ENCODE data around the gene DPF3.

The DPF3 gene

GRCh38 chr14:72740966-72741825, 152.7 kb downstream of the DPF3 start:
- DNase-seq (ENCODE audit: low read depth), result no peak

GRCh38 chr14:72740504-72740961, 153.4 kb downstream of the DPF3 start:
- DNase-seq (ENCODE audit: low read depth), result no peak

- DNase-seq (ENCODE audit: low read depth), result no peak
Observed at GRCh38 chr14:72739446-72740405, 154.2 kb downstream of the DPF3 start.

GRCh38 chr14:72738161-72738611, 155.7 kb downstream of the DPF3 start:
- no peak for DNase-seq (ENCODE audit: low read depth)

GRCh38 chr14:72737560-72737943, 156.3 kb downstream of the DPF3 start:
- DNase-seq (ENCODE audit: low read depth), result no peak

- DNase-seq (ENCODE audit: low read depth), result no peak
Observed at GRCh38 chr14:72736786-72737559, 156.9 kb downstream of the DPF3 start.

GRCh38 chr14:72736308-72736707, 157.6 kb downstream of the DPF3 start:
- DNase-seq (ENCODE audit: low read depth), result no peak

GRCh38 chr14:72732022-72732780, 161.7 kb downstream of the DPF3 start:
- no peak for DNase-seq (ENCODE audit: low read depth)

GRCh38 chr14:72731252-72732020, 162.5 kb downstream of the DPF3 start:
- DNase-seq (ENCODE audit: low read depth), result no peak

- DNase-seq (ENCODE audit: low read depth), result no peak
Observed at GRCh38 chr14:72730468-72730867, 163.4 kb downstream of the DPF3 start.

- DNase-seq (ENCODE audit: low read depth), result no peak
Observed at GRCh38 chr14:72726444-72726843, 167.5 kb downstream of the DPF3 start.

GRCh38 chr14:72723858-72724530, 169.9 kb downstream of the DPF3 start:
- DNase-seq (ENCODE audit: low read depth), result no peak

GRCh38 chr14:72722201-72722785, 171.6 kb downstream of the DPF3 start:
- no peak for DNase-seq (ENCODE audit: low read depth)

GRCh38 chr14:72721083-72721482, 172.8 kb downstream of the DPF3 start:
- DNase-seq (ENCODE audit: low read depth), result no peak

GRCh38 chr14:72717220-72717619, 176.7 kb downstream of the DPF3 start:
- no peak for DNase-seq (ENCODE audit: low read depth)

GRCh38 chr14:72716476-72716875, 177.4 kb downstream of the DPF3 start:
- no peak for DNase-seq (ENCODE audit: low read depth)

- DNase-seq (ENCODE audit: low read depth), result no peak
Observed at GRCh38 chr14:72715850-72716228, 178.1 kb downstream of the DPF3 start.

- no peak for DNase-seq (ENCODE audit: low read depth)
Observed at GRCh38 chr14:72715215-72715849, 178.6 kb downstream of the DPF3 start.

GRCh38 chr14:72714871-72715214, 179.1 kb downstream of the DPF3 start:
- DNase-seq (ENCODE audit: low read depth), result no peak
